Activated CD8-positive, alpha-beta memory T cell treated with anti-CD3 and anti-CD28 coated beads, Interleukin-2, amount 50 U/mL, for 4 hours (primary cell): ENCODE measurements around the gene TMEM214.
"Not testable (repeated sequence)": the region's sequence is repeated elsewhere in the genome, so short reads cannot be mapped to it uniquely, and the experiment has no call there.

Experiments
- DNase-seq: peaks from one replicate; pipeline ENCODE4 v3.0.0-alpha.2; 2020

The TMEM214 gene

GRCh38 chr2:27071990-27072830 lies 39.4 kb downstream of the TMEM214 start:
- no peak for DNase-seq

GRCh38 chr2:27072920-27073319 lies 40.2 kb downstream of the TMEM214 start:
- DNase-seq = no peak

DNA sequence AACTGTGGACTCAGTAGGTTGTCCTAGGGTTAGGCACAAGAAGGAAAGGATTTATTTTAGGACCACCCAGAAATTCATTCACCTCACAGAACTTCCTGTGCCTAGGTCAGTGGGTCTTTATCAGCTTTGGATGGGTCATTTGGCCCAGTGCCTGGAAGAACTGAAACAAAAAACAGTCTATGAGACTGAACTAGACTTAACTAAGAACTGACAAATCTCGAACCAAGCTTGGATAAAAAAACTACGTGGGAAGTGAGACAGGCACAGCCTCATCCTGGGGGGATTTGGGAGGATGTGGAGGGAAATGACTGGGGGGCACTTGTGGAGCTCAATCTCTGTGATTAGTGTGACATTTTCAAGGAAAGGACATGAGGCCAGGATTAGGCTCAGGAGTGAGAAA lies 41.0 kb downstream of the TMEM214 start:
- DNase-seq = no peak

DNA sequence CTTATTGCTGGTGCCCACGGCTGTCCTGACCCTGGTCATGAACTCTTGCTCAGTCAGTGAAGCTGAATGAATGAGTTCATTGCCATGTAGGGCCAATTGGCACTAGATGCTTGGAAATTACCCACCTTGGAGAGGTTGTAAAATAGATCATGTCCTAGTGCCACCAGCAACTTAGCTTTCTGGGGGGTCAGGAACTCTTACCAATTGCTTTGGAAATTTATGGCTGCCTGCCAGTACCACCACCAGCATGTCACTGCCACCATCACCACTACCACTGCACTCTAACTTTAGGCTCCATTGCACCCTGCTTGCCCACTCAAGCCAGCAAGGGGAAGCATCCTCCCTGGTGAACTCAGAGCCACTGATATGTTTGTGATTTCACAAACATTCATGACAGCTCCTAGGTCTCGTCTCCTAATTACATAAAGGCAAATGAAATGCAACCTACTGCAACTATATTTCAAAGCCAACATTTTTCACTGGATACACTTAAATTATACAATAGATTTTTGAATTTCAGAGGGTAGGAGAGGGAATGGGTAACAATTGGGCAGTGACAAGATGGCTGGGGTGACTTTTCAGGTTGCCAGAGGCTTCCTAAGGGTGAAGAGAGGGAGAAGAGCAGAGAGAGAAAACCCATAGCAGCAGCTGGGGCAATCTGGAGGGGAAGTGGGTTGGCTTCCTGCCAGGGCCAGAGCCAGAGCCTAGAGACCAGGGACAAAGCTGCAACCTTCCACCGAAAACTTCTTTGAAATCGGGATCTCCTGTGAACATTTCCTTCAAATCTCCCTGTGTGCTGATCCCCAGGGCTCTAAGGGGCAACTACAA lies 42.2 kb downstream of the TMEM214 start:
- DNase-seq = peak; percentile 47

GRCh38 chr2:27075566-27075871 lies 42.8 kb downstream of the TMEM214 start:
- DNase-seq = not testable (repeated sequence)

- DNase-seq = no peak
Measured at GRCh38 chr2:27076323-27076722, 43.6 kb downstream of the TMEM214 start.

- no peak for DNase-seq
Measured at GRCh38 chr2:27077231-27077630, 44.5 kb downstream of the TMEM214 start.

DNA sequence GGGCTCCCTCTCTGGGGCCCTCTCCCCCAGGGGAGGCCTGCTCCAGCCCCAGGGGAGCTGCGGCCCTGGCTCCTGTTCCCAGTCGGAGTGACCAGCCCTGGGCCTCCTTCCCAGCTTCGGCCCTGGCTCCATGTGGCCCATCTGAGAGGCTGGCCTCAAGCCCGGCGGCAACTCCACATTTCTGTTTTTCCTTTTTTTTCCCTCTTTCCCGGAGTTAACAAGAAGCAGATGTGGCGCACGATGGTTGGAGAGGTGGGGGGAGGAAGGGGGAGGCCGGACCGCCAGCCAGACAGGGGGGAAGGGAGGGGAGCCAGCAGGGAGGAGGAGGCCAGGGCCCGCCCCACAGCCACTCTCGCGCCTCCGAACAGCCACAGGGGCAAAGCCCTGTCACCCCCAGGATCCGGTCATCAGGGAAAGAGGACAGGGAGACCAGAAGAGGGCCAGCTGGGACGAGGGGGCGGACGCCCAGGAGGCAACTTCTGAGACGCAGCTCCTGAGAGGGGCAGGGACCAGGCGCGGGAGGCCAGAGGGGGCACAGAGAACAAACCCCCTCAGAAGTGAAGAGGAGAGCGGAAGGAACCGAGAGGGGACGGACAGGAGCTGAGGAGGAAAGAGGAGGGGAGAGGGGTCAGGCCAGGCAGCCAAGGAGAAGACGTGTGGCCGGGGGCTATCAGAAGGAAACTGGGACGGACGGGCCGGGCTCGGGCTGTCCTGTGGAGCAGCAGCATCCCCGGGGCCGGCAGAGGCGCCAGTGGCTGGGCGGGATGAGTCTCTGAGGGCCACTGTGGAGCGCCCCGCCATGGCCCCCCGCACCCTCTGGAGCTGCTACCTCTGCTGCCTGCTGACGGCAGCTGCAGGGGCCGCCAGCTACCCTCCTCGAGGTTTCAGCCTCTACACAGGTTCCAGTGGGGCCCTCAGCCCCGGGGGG lies 45.8 kb downstream of the TMEM214 start, which contains the start of gene EMILIN1:
Gene EMILIN1, plus strand, starts transcription at position 349 of the 928 bp plus-strand sequence. Its CDS starts 451 bp downstream, at position 800.
- no peak for DNase-seq

GRCh38 chr2:27079233-27080139 lies 46.7 kb downstream of the TMEM214 start:
- no peak for DNase-seq

DNA sequence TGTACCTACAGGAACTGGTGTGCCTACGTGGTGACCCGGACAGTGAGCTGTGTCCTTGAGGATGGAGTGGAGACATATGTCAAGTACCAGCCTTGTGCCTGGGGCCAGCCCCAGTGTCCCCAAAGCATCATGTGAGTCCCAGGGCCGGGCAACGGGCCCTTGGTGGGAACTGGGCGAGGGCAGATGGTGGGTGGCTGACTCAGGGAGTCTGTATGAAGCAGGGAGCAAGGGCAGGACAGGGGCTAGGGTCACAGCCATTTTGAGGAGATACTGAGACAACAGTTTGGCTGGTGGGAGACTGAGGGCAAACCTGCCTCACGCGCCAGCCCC lies 47.3 kb downstream of the TMEM214 start:
- DNase-seq = no peak

DNA sequence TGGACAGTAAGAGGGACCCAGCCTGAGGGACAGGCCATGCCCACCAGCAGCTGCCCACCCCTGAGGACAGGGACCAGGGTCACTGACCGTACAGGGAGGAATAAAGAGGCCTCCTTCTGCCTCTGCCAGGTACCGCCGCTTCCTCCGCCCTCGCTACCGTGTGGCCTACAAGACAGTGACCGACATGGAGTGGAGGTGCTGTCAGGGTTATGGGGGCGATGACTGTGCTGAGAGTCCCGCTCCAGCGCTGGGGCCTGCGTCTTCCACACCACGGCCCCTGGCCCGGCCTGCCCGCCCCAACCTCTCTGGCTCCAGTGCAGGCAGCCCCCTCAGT lies 47.8 kb downstream of the TMEM214 start:
- DNase-seq = no peak

DNA sequence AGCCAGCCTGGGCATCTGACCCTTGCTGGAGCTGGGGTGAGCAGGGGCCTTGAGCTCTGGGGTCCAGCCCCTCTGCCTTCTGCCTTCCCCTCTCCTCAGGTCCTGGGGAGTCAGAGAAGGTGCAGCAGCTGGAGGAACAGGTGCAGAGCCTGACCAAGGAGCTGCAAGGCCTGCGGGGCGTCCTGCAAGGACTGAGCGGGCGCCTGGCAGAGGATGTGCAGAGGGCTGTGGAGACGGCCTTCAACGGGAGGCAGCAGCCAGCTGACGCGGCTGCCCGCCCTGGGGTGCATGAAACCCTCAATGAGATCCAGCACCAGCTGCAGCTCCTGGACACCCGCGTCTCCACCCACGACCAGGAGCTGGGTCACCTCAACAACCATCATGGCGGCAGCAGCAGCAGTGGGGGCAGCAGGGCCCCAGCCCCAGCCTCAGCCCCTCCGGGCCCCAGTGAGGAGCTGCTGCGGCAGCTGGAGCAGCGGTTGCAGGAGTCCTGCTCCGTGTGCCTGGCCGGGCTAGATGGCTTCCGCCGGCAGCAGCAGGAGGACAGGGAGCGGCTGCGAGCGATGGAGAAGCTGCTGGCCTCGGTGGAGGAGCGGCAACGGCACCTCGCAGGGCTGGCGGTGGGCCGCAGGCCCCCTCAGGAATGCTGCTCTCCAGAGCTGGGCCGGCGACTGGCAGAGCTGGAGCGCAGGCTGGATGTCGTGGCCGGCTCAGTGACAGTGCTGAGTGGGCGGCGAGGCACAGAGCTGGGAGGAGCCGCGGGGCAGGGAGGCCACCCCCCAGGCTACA lies 49.4 kb downstream of the TMEM214 start:
- DNase-seq = no peak

GRCh38 chr2:27082773-27083409 lies 50.1 kb downstream of the TMEM214 start:
- DNase-seq = no peak

- no peak for DNase-seq
Measured at GRCh38 chr2:27083410-27084296, 50.9 kb downstream of the TMEM214 start.

DNA sequence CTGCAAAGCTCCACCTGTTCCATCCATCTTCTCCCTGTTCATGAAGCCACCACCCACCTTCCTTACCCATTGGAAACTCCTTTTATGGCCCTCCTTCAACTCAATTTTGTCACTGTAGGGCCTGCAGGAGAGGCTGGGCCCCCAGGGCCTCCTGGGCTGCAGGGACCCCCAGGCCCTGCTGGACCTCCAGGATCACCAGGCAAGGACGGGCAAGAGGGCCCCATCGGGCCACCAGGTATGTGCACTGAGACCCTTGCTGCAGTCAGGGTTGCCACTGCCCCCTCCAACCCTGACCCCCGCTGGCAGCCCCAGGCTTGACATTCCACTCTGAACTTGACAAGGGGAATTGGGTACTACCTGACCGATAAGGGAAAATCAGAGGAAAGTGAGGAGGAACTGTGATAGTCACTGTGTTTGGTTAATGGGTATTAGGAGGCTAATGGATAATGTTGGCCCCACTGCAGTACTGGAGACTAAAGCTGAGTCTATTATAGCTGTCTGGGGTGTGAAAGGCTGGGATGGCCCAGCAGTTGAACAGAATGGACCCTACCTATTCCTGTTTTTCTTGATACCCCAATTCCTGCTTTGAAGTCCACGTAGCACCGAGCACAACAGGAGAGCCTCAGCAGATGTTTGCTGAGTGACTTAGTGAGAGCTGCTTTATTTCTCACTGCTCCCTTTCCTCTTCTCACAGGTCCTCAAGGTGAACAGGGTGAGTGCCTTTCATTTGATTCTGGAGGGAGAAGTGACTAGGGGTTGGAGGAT lies 51.7 kb downstream of the TMEM214 start:
- DNase-seq = no peak

GRCh38 chr2:27085062-27085672 lies 52.4 kb downstream of the TMEM214 start:
- DNase-seq = no peak

GRCh38 chr2:27085673-27086089 lies 52.9 kb downstream of the TMEM214 start:
- peak; percentile 45 for DNase-seq

- DNase-seq = peak; percentile 99
Measured at GRCh38 chr2:27086090-27086723, 53.4 kb downstream of the TMEM214 start.
